Suprapubic skin (tissue), 4 donors: ENCODE measurements around the gene ITM2C. TPM values are rescaled to one million over a fixed set of nuclear protein-coding genes. Genes with fewer than 3 reads are reported as not detected.

Experiments
- DNase-seq, 2 donors: peaks; one replicate each; pipeline ENCODE4 v3.0.0-alpha.2; 2019; ENCODE audit warnings: low spot score in 2 of 2
- H3K27ac ChIP-seq: fragments of 200-600 bp; sonication (generic); one replicate; pipeline ENCODE4 v1.5.1; 2019
- H3K27me3 ChIP-seq: fragments of 200-600 bp; sonication (generic); one replicate; pipeline ENCODE4 v1.5.1; 2019
- H3K36me3 ChIP-seq: fragments of 200-600 bp; sonication (generic); one replicate; pipeline ENCODE4 v1.5.1; 2019
- H3K4me1 ChIP-seq: fragments of 200-600 bp; sonication (generic); one replicate; pipeline ENCODE4 v1.5.1; 2019
- H3K4me3 ChIP-seq: fragments of 200-600 bp; sonication (generic); one replicate; pipeline ENCODE4 v1.5.1; 2019; ENCODE audit warnings: mild to moderate bottlenecking
- H3K9me3 ChIP-seq: fragments of 200-600 bp; sonication (generic); one replicate; pipeline ENCODE4 v1.5.1; 2019
- CTCF ChIP-seq, 2 donors: fragments of 200-600 bp in 1 of 2; fragments of 450-650 bp in 1 of 2; sonication (generic) in 1 of 2; IDR thresholded peaks; one replicate each; pipeline ENCODE4 v1.5.1; 2016 to 2019; ENCODE audit warnings: antibody characterized with exemption in 2 of 2, mild to moderate bottlenecking in 1 of 2, moderate library complexity in 1 of 2
- EP300 ChIP-seq: sonication (generic); formaldehyde crosslinking; IDR thresholded peaks from one replicate; pipeline ENCODE4 v1.6.1; 2017; ENCODE audit warnings: antibody characterized with exemption
- POLR2A ChIP-seq, 2 donors: fragments of 450-650 bp; IDR thresholded peaks; one replicate each; pipeline ENCODE4 v1.6.1; 2017; ENCODE audit warnings: antibody characterized with exemption in 2 of 2, mild to moderate bottlenecking in 2 of 2, moderate library complexity in 2 of 2
- POLR2AphosphoS5 ChIP-seq, 3 donors: sonication (generic); formaldehyde crosslinking; IDR thresholded peaks; one replicate each; pipeline ENCODE4 v1.6.1; 2017; ENCODE audit warnings: antibody characterized with exemption in 3 of 3
- WGBS: methylation state at CpG from one replicate; pipeline ENCODE4 v1.1.5; 2018; 5-methylcytosine and 5-hydroxymethylcytosine counted together
- total RNA-seq, 4 donors: library from RNA; depleted of rRNA; stranded (reverse); fragments of >200 nt; gene quantifications; one replicate each; pipeline ENCODE4 v1.1.0, GENCODE V29; 2016

Gene ITM2C
- total RNA-seq, 4 donors from 2014 or later: 9.0 to 17.9 (median 11.4) TPM

- H3K4me1 ChIP-seq: no peaks in the 10 kb centered on the region
- peak; percentile 48 to 65 for DNase-seq
- no peaks in the 10 kb centered on the region for H3K9me3 ChIP-seq
- no peak overlapping the region for H3K4me3 ChIP-seq
- no peak overlapping the region for H3K27ac ChIP-seq
- H3K27me3 ChIP-seq: peaks cover 3% of the 10 kb centered on the region
- 91% methylated on average over 18 of the region's 18 CpGs for WGBS
- H3K36me3 ChIP-seq: no peaks in the 10 kb centered on the region
- TF ChIP-seq POLR2AphosphoS5 (IDR thresholded peaks at IDR 0.05): no peak
- TF ChIP-seq CTCF (IDR thresholded peaks at IDR 0.05): no peak
- TF ChIP-seq EP300: no peak
- TF ChIP-seq POLR2A (IDR thresholded peaks at IDR 0.05): no peak
Measured at GRCh38 chr2:230909841-230910545, 45.3 kb downstream of the ITM2C start.

GRCh38 chr2:230910546-230911177, 45.9 kb downstream of the ITM2C start:
- Histone ChIP-seq H3K27ac (no peak overlapping the region), H3K4me3 (no peak overlapping the region)
- DNase-seq: peak; percentile 36 to 69

GRCh38 chr2:230912046-230912445, 47.3 kb downstream of the ITM2C start:
- DNase-seq: peak in 1 of 2 donors; percentile 21
- WGBS: 90% methylated on average over 5 of the region's 5 CpGs
- H3K36me3 ChIP-seq: no peaks in the 10 kb centered on the region
- H3K27ac ChIP-seq: no peak overlapping the region
- peaks cover 4% of the 10 kb centered on the region for H3K27me3 ChIP-seq
- TF ChIP-seq EP300 (no peak), POLR2AphosphoS5 (IDR thresholded peaks at IDR 0.05) (no peak), CTCF (IDR thresholded peaks at IDR 0.05) (no peak), POLR2A (IDR thresholded peaks at IDR 0.05) (no peak)
- no peaks in the 10 kb centered on the region for H3K4me1 ChIP-seq
- H3K4me3 ChIP-seq: no peak overlapping the region
- no peaks in the 10 kb centered on the region for H3K9me3 ChIP-seq

More at GRCh38 chr2:230910546-230911177, 45.9 kb downstream of the ITM2C start:
- TF ChIP-seq CTCF (IDR thresholded peaks at IDR 0.05): no peak
- TF ChIP-seq EP300: no peak
- no peak for TF ChIP-seq POLR2AphosphoS5 (IDR thresholded peaks at IDR 0.05)
- no peak for TF ChIP-seq POLR2A (IDR thresholded peaks at IDR 0.05)
- WGBS: 84% methylated on average over 13 of the region's 13 CpGs
- no peaks in the 10 kb centered on the region for H3K4me1 ChIP-seq
- H3K9me3 ChIP-seq: no peaks in the 10 kb centered on the region
- H3K36me3 ChIP-seq: no peaks in the 10 kb centered on the region
- H3K27me3 ChIP-seq: peaks cover 4% of the 10 kb centered on the region

- Histone ChIP-seq H3K36me3 (no peaks in the 10 kb centered on the region), H3K9me3 (no peaks in the 10 kb centered on the region), H3K27me3 (peaks cover 9% of the 10 kb centered on the region), H3K4me1 (no peaks in the 10 kb centered on the region), H3K27ac (no peak overlapping the region), H3K4me3 (no peak overlapping the region)
- DNase-seq: no peak
- WGBS: 93% methylated on average over 5 of the region's 5 CpGs
- TF ChIP-seq CTCF (IDR thresholded peaks at IDR 0.05): no peak
- no peak for TF ChIP-seq POLR2A (IDR thresholded peaks at IDR 0.05)
- no peak for TF ChIP-seq POLR2AphosphoS5 (IDR thresholded peaks at IDR 0.05)
- TF ChIP-seq EP300: no peak
Measured at GRCh38 chr2:230912724-230913123, 48.0 kb downstream of the ITM2C start.

- Histone ChIP-seq H3K4me3 (no peak overlapping the region), H3K27me3 (peaks cover 9% of the 10 kb centered on the region), H3K4me1 (no peaks in the 10 kb centered on the region), H3K9me3 (no peaks in the 10 kb centered on the region), H3K36me3 (no peaks in the 10 kb centered on the region), H3K27ac (no peak overlapping the region)
- 84% methylated on average over 5 of the region's 5 CpGs for WGBS
- DNase-seq: peak; percentile 56 to 67
- peak; percentile 13 to 16 for TF ChIP-seq CTCF (IDR thresholded peaks at IDR 0.05)
- no peak for TF ChIP-seq EP300
- no peak for TF ChIP-seq POLR2A (IDR thresholded peaks at IDR 0.05)
- no peak for TF ChIP-seq POLR2AphosphoS5 (IDR thresholded peaks at IDR 0.05)
Measured at GRCh38 chr2:230913406-230914143, 48.8 kb downstream of the ITM2C start.
